Activated gamma-delta T cell (primary cell): Measurements from ENCODE around the gene CNNM3.
A peak's percentile ranks its signal among the peaks of the same experiment; 100 is the strongest.

Source experiments
- DNase-seq: peaks from one replicate; lab custom pipeline; 2025; lab: John Stamatoyannopoulos, UW

CNNM3 gene

DNA sequence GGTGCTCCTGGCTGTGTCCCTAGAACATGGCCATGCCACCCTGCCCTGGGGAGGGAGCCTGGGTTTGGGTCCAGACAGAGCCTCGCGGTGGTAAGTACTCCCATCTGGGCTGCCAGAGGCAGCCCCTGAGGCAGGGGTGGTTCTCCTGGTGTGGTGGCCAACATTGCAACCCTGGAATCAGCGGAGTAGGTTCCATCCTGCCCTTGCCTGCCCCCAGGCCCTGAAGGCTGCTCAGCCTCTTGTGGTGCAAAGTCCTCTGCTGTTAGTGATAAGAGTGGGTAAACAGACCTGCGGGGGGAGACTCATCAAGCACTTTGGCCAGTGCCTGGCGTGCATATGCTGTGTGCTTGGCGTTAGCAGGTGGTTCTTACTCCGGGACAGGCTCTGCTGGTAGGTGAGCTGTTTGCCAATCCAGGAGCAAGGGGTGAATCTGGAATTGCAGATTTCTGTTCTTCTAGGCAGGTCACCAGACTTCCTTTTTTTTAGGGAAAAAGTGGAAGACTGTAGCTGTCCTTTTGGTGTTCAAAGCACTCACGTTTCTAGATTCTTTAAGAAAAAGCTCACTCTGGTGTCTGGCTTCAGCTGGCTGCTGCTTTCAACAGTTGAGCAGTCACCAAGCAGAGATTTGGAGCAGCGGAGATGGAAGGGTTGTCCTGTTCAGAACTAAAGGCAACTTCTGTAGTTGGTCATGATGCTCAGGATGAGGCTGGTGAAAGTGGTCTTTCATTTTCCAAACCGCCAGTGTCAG, 3.2 kb downstream of the CNNM3 start:
- no peak for DNase-seq

- DNase-seq, result no peak
Observed at GRCh38 chr2:96819876-96820511, 3.9 kb downstream of the CNNM3 start.

DNA sequence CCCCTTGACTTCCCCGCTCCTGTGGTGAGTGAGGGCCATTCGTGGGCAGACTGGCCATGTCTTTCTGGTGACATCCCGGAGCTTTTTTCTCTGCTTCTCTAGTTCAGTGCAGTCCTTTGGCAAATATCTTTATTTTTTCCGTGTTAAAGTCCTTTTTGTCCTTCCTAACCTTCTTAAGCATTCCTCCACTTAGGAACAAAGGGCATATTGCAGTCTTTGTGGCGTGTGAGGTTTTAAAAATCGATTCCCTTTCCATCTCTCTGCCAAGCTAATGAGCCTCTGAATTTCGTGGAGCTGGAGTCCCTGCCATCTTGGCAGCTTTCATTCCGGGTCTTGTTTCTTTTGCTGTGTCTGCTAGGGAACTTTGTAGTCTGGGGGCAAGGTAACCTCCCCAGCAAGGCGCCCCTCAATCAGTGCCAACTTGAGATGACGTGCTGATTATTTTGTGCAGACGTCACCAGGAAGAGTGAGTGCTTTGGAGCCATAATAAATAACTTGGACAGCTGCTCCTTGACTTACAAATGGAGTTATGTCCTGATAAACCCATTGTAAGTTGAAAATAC, 5.1 kb downstream of the CNNM3 start:
- DNase-seq, result no peak

DNA sequence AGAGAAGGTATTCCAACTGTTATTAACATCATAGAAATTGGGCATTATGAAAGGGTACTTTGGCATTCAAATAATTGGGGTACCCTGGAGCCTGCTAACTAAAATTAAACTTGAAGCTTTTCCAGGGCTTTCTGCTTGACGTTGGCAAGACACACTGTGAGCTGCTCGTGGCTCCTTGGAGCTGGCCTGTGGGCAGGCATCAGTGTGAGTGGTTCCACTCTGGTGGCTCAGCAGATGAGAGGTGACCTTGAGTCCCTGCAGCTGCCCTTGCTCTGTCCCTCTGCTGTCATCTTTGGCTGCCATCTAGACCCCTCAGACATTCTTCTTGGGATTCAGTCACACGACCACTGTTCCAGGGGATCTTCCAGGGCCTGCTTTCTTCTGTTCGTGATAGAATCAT, 6.7 kb downstream of the CNNM3 start:
- no peak for DNase-seq

DNA sequence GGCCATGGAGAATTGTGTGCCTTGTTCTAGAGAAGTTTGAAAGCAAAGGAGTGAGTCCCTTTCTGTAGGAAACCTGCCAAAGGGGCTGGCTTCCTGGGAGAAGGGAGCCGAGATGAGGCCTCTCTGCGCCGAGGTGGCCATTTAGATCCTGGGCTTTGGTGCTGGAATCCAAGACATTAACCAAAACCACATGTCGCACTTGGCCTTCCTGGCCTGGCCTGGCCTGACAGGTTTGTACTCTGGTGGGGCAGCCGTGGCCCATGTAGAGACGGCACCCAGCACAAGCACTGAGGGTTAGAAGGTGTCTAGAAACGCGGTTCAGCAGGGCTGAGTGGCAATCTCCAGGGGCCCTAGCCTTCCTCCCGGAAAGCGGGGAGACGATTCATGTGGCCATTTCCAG, 7.1 kb downstream of the CNNM3 start:
- DNase-seq, result no peak

- no peak for DNase-seq
Observed at GRCh38 chr2:96824079-96824870, 8.2 kb downstream of the CNNM3 start.

- no peak for DNase-seq
Observed at GRCh38 chr2:96825057-96825456, 9.0 kb downstream of the CNNM3 start.

- no peak for DNase-seq
Observed at GRCh38 chr2:96826546-96827278, 10.6 kb downstream of the CNNM3 start.

DNA sequence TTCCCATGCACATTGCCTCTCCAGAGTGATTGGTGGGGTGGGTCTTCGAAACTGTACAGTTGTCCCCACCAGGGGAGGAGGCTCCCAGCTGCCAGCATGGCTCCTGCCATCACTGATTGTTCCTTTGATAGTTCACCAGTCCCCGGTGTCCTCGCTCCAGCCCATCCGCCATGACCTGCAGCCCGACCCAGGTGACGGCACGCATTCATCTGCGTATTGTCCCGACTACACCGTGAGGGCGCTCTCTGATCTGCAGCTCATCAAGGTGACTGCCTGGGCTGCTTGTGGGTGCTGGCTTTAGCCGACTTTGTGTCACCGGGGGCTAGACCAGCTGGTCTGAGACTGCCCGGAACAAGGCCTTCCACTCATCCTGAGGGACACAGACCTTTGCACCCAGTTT, 12.4 kb downstream of the CNNM3 start:
- DNase-seq, result no peak

DNA sequence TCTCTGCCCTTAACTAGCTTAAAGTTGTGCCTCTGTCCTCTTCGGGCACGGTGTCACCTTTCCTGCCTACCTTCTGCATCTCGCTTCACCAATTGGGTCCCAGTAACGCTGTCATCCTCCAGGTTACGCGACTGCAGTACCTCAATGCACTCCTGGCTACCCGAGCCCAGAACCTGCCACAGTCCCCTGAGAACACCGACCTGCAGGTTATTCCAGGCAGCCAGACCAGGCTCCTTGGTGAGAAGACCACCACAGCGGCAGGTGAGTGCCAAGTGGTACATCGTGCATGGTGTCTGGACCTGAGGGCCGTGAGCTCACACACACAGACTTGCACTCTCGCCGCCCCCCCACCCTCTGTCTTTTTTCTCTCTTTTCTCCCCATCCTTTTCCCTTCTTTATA, 12.8 kb downstream of the CNNM3 start:
- DNase-seq, result no peak

- DNase-seq, result no peak
Observed at GRCh38 chr2:96830044-96830562, 14.0 kb downstream of the CNNM3 start.

GRCh38 chr2:96831679-96832078, 15.6 kb downstream of the CNNM3 start:
- no peak for DNase-seq

GRCh38 chr2:96832408-96832753, 16.3 kb downstream of the CNNM3 start:
- no peak for DNase-seq

- no peak for DNase-seq
Observed at GRCh38 chr2:96832754-96833507, 16.9 kb downstream of the CNNM3 start.

- no peak for DNase-seq
Observed at GRCh38 chr2:96835830-96836229, 19.8 kb downstream of the CNNM3 start.

DNA sequence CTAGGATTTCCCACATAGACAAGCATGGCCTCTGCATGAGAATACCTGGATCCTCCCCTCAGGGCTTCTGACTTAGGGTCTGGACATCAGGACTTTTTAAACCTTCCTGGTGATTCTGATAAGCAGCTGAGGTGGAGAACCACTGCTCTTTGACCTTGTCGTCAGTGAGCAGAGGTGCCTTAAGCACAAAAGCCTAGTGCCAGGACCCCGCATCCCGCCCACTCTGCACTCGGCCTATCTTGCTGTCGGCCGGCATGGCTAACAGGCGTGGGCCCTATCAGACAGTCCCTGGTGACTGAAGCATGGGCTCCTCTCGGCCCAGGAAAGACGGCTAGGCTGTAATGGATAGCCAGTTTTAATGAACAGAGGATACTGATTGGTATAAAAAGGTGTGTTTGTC, 21.5 kb downstream of the CNNM3 start:
- no peak for DNase-seq

GRCh38 chr2:96838345-96839292, 22.6 kb downstream of the CNNM3 start:
- DNase-seq, result no peak

DNA sequence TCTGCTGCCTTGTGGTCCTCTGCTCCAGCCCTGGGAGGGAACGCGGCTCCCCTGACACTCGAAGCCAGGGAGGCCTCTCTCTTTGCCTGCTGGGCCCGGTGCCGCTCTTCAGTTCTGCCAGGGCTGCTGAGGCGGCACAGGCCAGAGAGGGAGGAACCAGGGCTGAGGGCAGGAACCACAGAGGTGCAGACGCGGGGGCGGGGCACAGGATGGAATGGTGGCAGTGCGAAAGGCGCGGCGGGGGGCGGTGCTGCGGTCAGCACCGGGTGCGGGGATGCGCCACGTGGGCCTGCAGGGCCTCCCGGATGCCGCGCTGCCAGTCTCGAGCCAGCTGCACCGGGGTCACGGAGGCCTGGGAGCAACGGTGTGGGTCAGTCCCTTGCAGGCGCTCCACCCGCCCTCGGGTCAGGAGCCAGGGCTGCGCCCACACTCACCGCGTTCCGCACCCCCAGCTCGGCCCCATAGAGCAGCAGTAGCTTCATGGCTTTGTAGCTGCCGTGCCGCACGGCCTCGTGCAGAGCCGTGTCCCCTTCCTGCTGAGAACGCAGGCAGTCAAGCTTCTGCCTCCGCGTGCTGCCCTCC, 23.3 kb downstream of the CNNM3 start:
- peak; percentile 80 for DNase-seq
